Smooth muscle cell (in vitro differentiated cells): ENCODE measurements around the gene CD300H. TPM values are rescaled to one million over a fixed set of nuclear protein-coding genes. Genes with fewer than 3 reads are reported as not detected.

ENCODE experiments used
- DNase-seq: peaks from one replicate; lab custom pipeline; 2025; ENCODE audit not compliant: unreplicated experiment; lab: John Stamatoyannopoulos, UW
- H2AFZ ChIP-seq: fragments of 200-600 bp; sonication (generic); 2 replicates; pipeline ENCODE4 v1.6.0; 2016; ENCODE audit warnings: antibody characterized with exemption, low read depth, mild to moderate bottlenecking
- H3F3A ChIP-seq: fragments of 200-600 bp; sonication (generic); 2 replicates; pipeline ENCODE4 v1.6.0; 2017; ENCODE audit warnings: antibody characterized with exemption, low read depth
- H3K27ac ChIP-seq: fragments of 200-600 bp; sonication (generic); 2 replicates; pipeline ENCODE4 v1.5.1; 2016; ENCODE audit warnings: low read depth, mild to moderate bottlenecking
- H3K27me3 ChIP-seq: fragments of 200-600 bp; sonication (generic); 2 replicates; pipeline ENCODE4 v1.6.1; 2016; ENCODE audit warnings: low read depth, mild to moderate bottlenecking
- H3K36me3 ChIP-seq: fragments of 200-600 bp; sonication (generic); 2 replicates; pipeline ENCODE4 v1.5.1; 2016; ENCODE audit warnings: low read depth
- H3K4me1 ChIP-seq: fragments of 200-600 bp; sonication (generic); 2 replicates; pipeline ENCODE4 v1.5.1; 2016; ENCODE audit warnings: low read depth
- H3K4me2 ChIP-seq: fragments of 200-600 bp; sonication (generic); 2 replicates; pipeline ENCODE4 v1.6.0; 2016; ENCODE audit warnings: mild to moderate bottlenecking
- H3K4me3 ChIP-seq: fragments of 200-600 bp; sonication (generic); 2 replicates; pipeline ENCODE4 v1.5.1; 2016; ENCODE audit warnings: mild to moderate bottlenecking
- H3K79me2 ChIP-seq: fragments of 200-600 bp; sonication (generic); 2 replicates; pipeline ENCODE4 v1.6.0; 2016; ENCODE audit warnings: low read depth, mild to moderate bottlenecking
- H3K9ac ChIP-seq: fragments of 200-600 bp; sonication (generic); 2 replicates; pipeline ENCODE4 v1.6.0; 2016; ENCODE audit warnings: low read depth
- H3K9me3 ChIP-seq: fragments of 200-600 bp; sonication (generic); replicated peaks from 2 replicates; pipeline ENCODE4 v1.5.1; 2016; ENCODE audit warnings: low read depth
- H4K20me1 ChIP-seq: fragments of 200-600 bp; sonication (generic); 2 replicates; pipeline ENCODE4 v1.6.0; 2016; ENCODE audit warnings: low read depth
- WGBS: methylation state at CpG from one replicate; pipeline ENCODE4 v1.1.7; 2016; ENCODE audit warnings: low lambda C conversion rate; 5-methylcytosine and 5-hydroxymethylcytosine counted together
- polyA plus RNA-seq: library from polyadenylated mRNA; unstranded; fragments of >200 nt; fragmentation: Nextera tagmentation; extraction: Ambion mirVana; gene quantifications from 2 replicates; pipeline ENCODE4 v1.2.1, GENCODE V29; 2016
- total RNA-seq: library from RNA; depleted of rRNA; stranded (reverse); fragments of >200 nt; gene quantifications from 2 replicates; pipeline ENCODE4 v1.2.3, GENCODE V29; 2014
- TF ChIP-seq, protein P1 (sequence below): fragments of 200-600 bp; sonication (generic); IDR thresholded peaks from 2 replicates; pipeline ENCODE4 v1.5.1; 2017; ENCODE audit warnings: borderline replicate concordance, mild to moderate bottlenecking, antibody characterized with exemption; ENCODE audit not compliant: insufficient read depth, poor library complexity, severe bottlenecking

Gene CD300H
- total and polyA plus RNA-seq, 2 experiments from 2014 or later = 0.65 TPM; not detected in 1

DNA sequence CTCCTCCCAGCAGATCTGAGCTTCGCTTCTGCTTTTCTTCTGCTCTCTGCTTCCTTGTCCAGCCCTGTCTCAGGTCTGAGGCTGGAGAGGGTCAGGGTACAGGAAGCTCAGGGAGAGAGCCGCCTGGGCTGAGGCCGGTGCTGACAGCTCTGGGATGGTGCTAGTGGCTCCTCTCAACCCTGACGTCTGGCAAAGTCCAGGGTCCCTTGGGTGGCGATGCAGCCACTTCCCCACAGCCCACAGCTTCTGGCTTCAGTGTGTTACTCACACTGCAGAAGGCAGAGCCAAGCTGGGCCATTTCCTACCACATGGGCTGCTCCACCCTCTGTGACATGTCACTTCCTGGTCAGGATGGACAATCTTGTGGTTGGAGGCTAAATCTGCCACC, 21.5 kb downstream of the CD300H start, which contains the start of gene CD300C:
Gene CD300C (minus strand): TSS at position 273 of the 388 bp plus-strand sequence. CDS start 333 bp downstream, outside the sequence.
- TF ChIP-seq, protein P1, sequence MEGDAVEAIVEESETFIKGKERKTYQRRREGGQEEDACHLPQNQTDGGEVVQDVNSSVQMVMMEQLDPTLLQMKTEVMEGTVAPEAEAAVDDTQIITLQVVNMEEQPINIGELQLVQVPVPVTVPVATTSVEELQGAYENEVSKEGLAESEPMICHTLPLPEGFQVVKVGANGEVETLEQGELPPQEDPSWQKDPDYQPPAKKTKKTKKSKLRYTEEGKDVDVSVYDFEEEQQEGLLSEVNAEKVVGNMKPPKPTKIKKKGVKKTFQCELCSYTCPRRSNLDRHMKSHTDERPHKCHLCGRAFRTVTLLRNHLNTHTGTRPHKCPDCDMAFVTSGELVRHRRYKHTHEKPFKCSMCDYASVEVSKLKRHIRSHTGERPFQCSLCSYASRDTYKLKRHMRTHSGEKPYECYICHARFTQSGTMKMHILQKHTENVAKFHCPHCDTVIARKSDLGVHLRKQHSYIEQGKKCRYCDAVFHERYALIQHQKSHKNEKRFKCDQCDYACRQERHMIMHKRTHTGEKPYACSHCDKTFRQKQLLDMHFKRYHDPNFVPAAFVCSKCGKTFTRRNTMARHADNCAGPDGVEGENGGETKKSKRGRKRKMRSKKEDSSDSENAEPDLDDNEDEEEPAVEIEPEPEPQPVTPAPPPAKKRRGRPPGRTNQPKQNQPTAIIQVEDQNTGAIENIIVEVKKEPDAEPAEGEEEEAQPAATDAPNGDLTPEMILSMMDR = no peak

DNA sequence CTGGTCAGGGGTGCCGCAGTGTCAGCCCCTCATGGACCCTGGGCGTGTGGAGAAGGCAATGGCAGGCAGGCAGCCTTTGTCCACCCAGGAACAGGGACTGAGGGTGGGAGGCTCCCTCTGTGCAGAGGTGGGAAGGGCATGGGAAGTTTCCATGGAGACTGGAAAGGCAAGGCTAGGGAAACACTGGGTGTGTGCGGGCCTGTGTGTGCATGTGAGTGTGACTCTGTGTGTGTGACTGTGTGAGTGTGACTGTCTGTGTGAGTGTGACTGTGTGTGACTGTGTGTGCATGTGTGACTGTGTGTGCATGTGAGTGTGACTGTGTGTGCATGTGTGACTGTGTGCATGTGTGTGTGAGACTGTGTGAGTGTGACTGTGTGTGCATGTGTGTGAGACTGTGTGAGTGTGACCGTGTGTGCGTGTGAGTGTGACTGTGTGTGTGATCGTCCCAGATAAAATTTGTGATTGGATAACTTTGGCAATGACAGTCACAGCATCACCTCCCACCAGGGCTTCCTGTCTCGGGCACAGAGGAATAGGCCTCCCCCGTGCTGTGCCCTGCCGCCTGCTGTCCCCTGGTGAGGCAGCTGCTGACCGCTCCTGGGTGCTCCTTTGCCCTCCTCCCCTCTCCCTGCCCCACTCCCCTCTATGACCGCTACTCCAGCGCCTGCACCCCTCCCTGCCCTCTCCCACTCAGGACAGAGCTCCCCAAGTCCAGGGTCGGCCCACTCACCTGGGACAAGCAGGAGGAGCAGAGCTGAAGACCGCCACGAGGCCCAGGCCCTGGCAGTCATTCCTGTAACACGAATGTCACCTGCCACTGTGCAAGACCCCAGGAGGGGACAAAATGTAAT, 22.1 kb downstream of the CD300H start:
- no peaks in the 10 kb centered on the region for H3K79me2 ChIP-seq
- no peak overlapping the region for H2AFZ ChIP-seq
- DNase-seq = no peak
- no peaks in the 10 kb centered on the region for H3K9me3 ChIP-seq
- WGBS = 89% methylated on average over 9 of the region's 16 CpGs
- H3K27me3 ChIP-seq = peaks cover 6% of the 10 kb centered on the region
- no peaks in the 10 kb centered on the region for H3K36me3 ChIP-seq
- H3K9ac ChIP-seq = no peak overlapping the region
- H3K4me3 ChIP-seq = no peak overlapping the region
- TF ChIP-seq, protein P1 = no peak
- H3K4me2 ChIP-seq = no peak overlapping the region
- H3K4me1 ChIP-seq = no peaks in the 10 kb centered on the region
- no peak overlapping the region for H3K27ac ChIP-seq
- no peaks in the 10 kb centered on the region for H3F3A ChIP-seq
- H4K20me1 ChIP-seq = no peaks in the 10 kb centered on the region

More for the DNA sequence above, 21.5 kb downstream of the CD300H start, which contains the start of gene CD300C:
- H3K27ac ChIP-seq = no peak within 1 kb of the TSS
- no peaks in the 10 kb centered on the region for H4K20me1 ChIP-seq
- H3K9me3 ChIP-seq = no peaks in the 10 kb centered on the region
- no peak for DNase-seq
- no peaks in the 10 kb centered on the region for H3K79me2 ChIP-seq
- no peak within 1 kb of the TSS for H3K4me2 ChIP-seq
- H3K4me3 ChIP-seq = no peak within 1 kb of the TSS
- no peak within 1 kb of the TSS for H2AFZ ChIP-seq
- 81% methylated on average over 5 of the region's 5 CpGs for WGBS
- H3K9ac ChIP-seq = no peak within 1 kb of the TSS
- H3K4me1 ChIP-seq = no peaks in the 10 kb centered on the region
- H3F3A ChIP-seq = no peaks in the 10 kb centered on the region
- H3K36me3 ChIP-seq = no peaks in the 10 kb centered on the region
- peaks cover under 1% of the 10 kb centered on the region for H3K27me3 ChIP-seq

DNA sequence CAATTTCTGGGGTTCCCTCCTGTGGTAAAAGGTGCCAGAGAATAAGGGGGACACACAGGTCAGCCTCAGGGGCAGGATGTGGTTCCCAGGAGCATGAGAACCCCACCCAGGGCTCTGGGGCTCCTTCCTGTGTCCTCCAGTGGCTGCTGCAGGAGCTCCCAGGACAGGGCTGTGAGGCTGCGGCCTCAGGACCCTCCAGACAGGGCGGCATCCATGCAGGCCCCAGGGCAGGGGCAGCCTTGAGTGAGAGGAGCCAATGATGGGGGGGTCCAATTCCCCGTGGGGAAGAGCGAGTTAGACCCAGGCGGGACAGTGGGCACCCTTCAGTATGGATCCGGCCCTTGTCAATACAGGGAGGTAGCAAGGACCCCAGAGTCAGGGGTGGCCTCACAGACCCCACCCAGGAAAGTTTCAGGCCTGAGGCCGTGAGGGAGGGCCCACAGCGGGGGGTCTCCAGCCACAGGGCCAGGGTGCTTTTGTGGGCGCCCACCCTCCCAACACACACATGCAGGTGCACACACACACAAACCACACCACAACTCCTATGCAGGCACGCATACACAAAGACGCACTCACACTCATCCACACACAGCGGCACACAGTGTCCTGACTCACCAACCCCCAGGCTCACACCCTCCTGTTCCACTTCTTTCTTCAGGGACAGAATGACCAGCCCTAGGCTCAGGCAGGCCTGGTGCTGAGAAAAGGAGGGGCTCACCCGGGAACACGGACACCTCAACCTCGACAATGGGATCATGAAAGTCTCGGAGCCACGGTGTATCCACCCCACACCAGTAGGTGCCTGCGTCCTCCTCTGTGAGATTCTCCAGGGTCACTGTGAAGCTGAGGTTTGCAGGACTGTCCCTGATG, 23.2 kb downstream of the CD300H start:
- Histone ChIP-seq H3K27me3 (peaks cover 10% of the 10 kb centered on the region), H3F3A (no peaks in the 10 kb centered on the region), H3K4me1 (no peaks in the 10 kb centered on the region), H3K4me3 (no peak overlapping the region), H2AFZ (no peak overlapping the region), H3K9me3 (no peaks in the 10 kb centered on the region), H4K20me1 (no peaks in the 10 kb centered on the region), H3K27ac (no peak overlapping the region), H3K79me2 (no peaks in the 10 kb centered on the region), H3K4me2 (no peak overlapping the region), H3K9ac (no peak overlapping the region), H3K36me3 (no peaks in the 10 kb centered on the region)
- WGBS = 87% methylated on average over 15 of the region's 18 CpGs
- no peak for DNase-seq
- TF ChIP-seq, protein P1 = no peak
